Ovary (tissue), 3 donors: ENCODE measurements around the gene ARHGAP19.

Source experiments
- CTCF ChIP-seq, 3 donors: fragments of 450-650 bp in 2 of 3; fragments of 200-600 bp in 1 of 3; IDR thresholded peaks; one replicate each; pipeline versions ENCODE4 v1.5.1 to v1.8.0; 2016 to 2022; ENCODE audit warnings: antibody characterized with exemption in 3 of 3, mild to moderate bottlenecking in 1 of 3
- POLR2A ChIP-seq: fragments of 450-650 bp; IDR thresholded peaks from one replicate; pipeline ENCODE4 v1.6.1; 2017; ENCODE audit warnings: antibody characterized with exemption, mild to moderate bottlenecking, moderate library complexity
- donor health status: DM: no; HTN: no; CAD: no.

- TF ChIP-seq CTCF (IDR thresholded peaks at IDR 0.05) (no peak), POLR2A (no peak)
Measured at GRCh38 chr10:97213431-97213830, 79.0 kb downstream of the ARHGAP19 start.
